Endothelial cell (in vitro differentiated cells): Measurements from ENCODE around the gene NLRP5. TPM values are rescaled to one million over a fixed set of nuclear protein-coding genes. Genes with fewer than 3 reads are reported as not detected.
A peak's percentile ranks its signal among the peaks of the same experiment; 100 is the strongest.
"Not testable (repeated sequence)": the region's sequence is repeated elsewhere in the genome, so short reads cannot be mapped to it uniquely, and the experiment has no call there.

ENCODE experiments used
- DNase-seq: peaks from one replicate; pipeline ENCODE4 v3.0.0; 2021; ENCODE audit warnings: low spot score
- H3K27ac Mint-ChIP-seq: one replicate; pipeline ENCODE4 v1.8.0; 2021; ENCODE audit warnings: mixed read lengths, inconsistent platforms; ENCODE audit not compliant: unreplicated experiment
- H3K27me3 Mint-ChIP-seq: one replicate; pipeline ENCODE4 v1.8.0; 2021; ENCODE audit warnings: mild to moderate bottlenecking, moderate library complexity, mixed read lengths, inconsistent platforms; ENCODE audit not compliant: unreplicated experiment
- H3K36me3 Mint-ChIP-seq: one replicate; pipeline ENCODE4 v1.8.0; 2021; ENCODE audit warnings: mild to moderate bottlenecking, low read depth, mixed read lengths, inconsistent platforms; ENCODE audit not compliant: unreplicated experiment
- H3K4me1 Mint-ChIP-seq: one replicate; pipeline ENCODE4 v1.8.0; 2021; ENCODE audit warnings: mild to moderate bottlenecking, mixed read lengths, inconsistent platforms; ENCODE audit not compliant: unreplicated experiment
- H3K4me3 Mint-ChIP-seq: one replicate; pipeline ENCODE4 v1.8.0; 2021; ENCODE audit warnings: mild to moderate bottlenecking, mixed read lengths, inconsistent platforms; ENCODE audit not compliant: unreplicated experiment
- H3K9me3 Mint-ChIP-seq: one replicate; pipeline ENCODE4 v1.8.0; 2021; ENCODE audit warnings: mixed read lengths, inconsistent platforms; ENCODE audit not compliant: unreplicated experiment
- CTCF ChIP-seq: fragments of 200-600 bp; sonication (generic); IDR thresholded peaks from one replicate; pipeline ENCODE4 v1.5.0; 2021; ENCODE audit warnings: antibody characterized with exemption; ENCODE audit not compliant: unreplicated experiment
- total RNA-seq: library from RNA; stranded (reverse); fragmentation: NEBNext Ultra II Directional; extraction: Animal tissue kit (Norgen Biotek cat#: 25700); gene quantifications from one replicate; pipeline ENCODE4 v1.2.1, GENCODE V29; 2021; ENCODE audit not compliant: unreplicated experiment

NLRP5 gene
- total RNA-seq, 1 donor from 2014 or later: not detected

GRCh38 chr19:56103027-56103614 is 116.5 kb downstream of the NLRP5 start:
- peaks cover 19% of the 10 kb centered on the region for H3K4me1 Mint-ChIP-seq

DNA sequence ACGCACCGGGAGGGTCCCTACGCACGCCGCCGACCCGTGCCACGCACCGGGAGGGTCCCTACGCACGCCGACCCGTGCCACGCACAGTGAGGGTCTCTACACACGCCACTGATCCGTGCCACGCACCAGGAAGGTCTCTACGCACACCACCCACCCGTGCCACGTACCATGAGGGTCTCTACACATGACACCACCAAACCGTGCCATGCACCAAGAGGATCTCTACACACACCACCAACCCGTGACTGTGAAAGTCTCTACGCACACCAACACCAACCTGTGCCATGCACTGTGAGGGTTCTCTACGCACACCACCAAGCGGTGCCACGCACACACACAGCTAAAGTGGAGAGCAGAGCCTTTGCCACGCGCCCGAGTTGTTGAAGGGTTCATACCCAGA is 117.8 kb downstream of the NLRP5 start:
- H3K4me3 Mint-ChIP-seq: peak overlapping the region; percentile 47
- no peaks in the 10 kb centered on the region for H3K9me3 Mint-ChIP-seq
- no peak for TF ChIP-seq CTCF

More at GRCh38 chr19:56103027-56103614, 116.5 kb downstream of the NLRP5 start:
- peaks cover 25% of the 10 kb centered on the region for H3K27me3 Mint-ChIP-seq
- H3K27ac Mint-ChIP-seq: no peak overlapping the region
- no peak overlapping the region for H3K4me3 Mint-ChIP-seq
- no peaks in the 10 kb centered on the region for H3K9me3 Mint-ChIP-seq
- TF ChIP-seq CTCF: no peak
- no peak for DNase-seq
- H3K36me3 Mint-ChIP-seq: peaks cover 21% of the 10 kb centered on the region

GRCh38 chr19:56105090-56105701 is 118.6 kb downstream of the NLRP5 start:
- peak; percentile 58 for TF ChIP-seq CTCF
- Mint-ChIP-seq H3K36me3 (peaks cover 21% of the 10 kb centered on the region), H3K27me3 (peaks cover 22% of the 10 kb centered on the region), H3K9me3 (no peaks in the 10 kb centered on the region), H3K27ac (no peak overlapping the region), H3K4me3 (no peak overlapping the region), H3K4me1 (peaks cover 31% of the 10 kb centered on the region)
- DNase-seq: peak; percentile 79

More for the DNA sequence above, 117.8 kb downstream of the NLRP5 start:
- no peak for DNase-seq
- Mint-ChIP-seq H3K36me3 (peaks cover 21% of the 10 kb centered on the region), H3K4me1 (peaks cover 30% of the 10 kb centered on the region), H3K27ac (peak overlapping the region; percentile 57), H3K27me3 (peaks cover 23% of the 10 kb centered on the region)

DNA sequence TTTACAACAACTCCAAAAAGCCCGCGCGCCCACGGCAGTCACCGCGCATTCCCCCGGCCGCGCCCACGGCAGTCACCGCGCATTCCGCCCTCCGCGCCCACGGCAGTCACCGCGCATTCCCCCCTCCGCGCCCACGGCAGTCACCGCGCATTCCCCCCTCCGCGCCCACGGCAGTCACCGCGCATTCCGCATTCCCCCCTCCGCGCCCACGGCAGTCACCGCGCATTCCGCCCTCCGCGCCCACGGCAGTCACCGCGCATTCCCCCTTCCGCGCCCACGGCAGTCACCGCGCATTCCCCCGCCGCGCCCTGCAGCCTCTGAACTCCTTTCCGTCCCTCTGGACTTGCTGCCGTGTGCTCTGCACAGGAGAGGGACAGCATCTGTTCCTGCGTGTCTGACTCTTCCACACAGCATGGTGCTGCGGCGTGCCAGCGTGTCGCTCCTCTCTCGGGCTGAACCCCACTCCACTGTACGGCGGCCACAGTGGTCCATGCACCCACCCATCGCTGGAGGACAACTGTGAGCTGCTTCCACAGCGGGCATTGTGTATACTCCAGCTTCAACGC is 119.3 kb downstream of the NLRP5 start:
- not testable (repeated sequence) for DNase-seq, H3K4me3 Mint-ChIP-seq, H3K27ac Mint-ChIP-seq, H3K9me3 Mint-ChIP-seq
- Mint-ChIP-seq H3K27me3 (peaks cover 24% of the 10 kb centered on the region), H3K36me3 (peaks cover 21% of the 10 kb centered on the region), H3K4me1 (peaks cover 34% of the 10 kb centered on the region)

GRCh38 chr19:56106397-56106849 is 119.8 kb downstream of the NLRP5 start:
- no peaks in the 10 kb centered on the region for H3K9me3 Mint-ChIP-seq
- H3K27me3 Mint-ChIP-seq: peaks cover 23% of the 10 kb centered on the region
- peaks cover 34% of the 10 kb centered on the region for H3K4me1 Mint-ChIP-seq
- H3K36me3 Mint-ChIP-seq: peaks cover 16% of the 10 kb centered on the region
- H3K27ac Mint-ChIP-seq: no peak overlapping the region
- no peak overlapping the region for H3K4me3 Mint-ChIP-seq
- no peak for DNase-seq
- no peak for TF ChIP-seq CTCF
